Measurements from ENCODE around the gene ECM2. TPM values are rescaled to one million over a fixed set of nuclear protein-coding genes. Genes with fewer than 3 reads are reported as not detected.

The ECM2 gene
- total RNA-seq, 6 donors from 2014 or later = 2.1 to 11.3 (median 8.5) TPM

GRCh38 chr9:92480986-92481633 is 54.7 kb downstream of the ECM2 start:
- DNase-seq = no peak
- 54 to 60% methylated on average over 2 of the region's 2 CpGs for WGBS, 2 donors
- Histone ChIP-seq H3K4me1 (peaks cover 0 to 15% (median 13%) of the 10 kb centered on the region in 4 donors), H3K27ac (peak overlapping the region in 2 of 4 donors; percentile 65 to 78), H3K4me3 (no peak overlapping the region), H3K9me3 (no peaks in the 10 kb centered on the region), H3K27me3 (no peaks in the 10 kb centered on the region), H3K36me3 (no peaks in the 10 kb centered on the region)
- TF ChIP-seq POLR2A (IDR thresholded peaks at IDR 0.05) (no peak), EP300 (IDR thresholded peaks at IDR 0.05) (no peak), CTCF (IDR thresholded peaks at IDR 0.05) (no peak), POLR2AphosphoS5 (IDR thresholded peaks at IDR 0.05) (no peak)
- ATAC-seq (ENCODE audit: low FRiP score in 2 of 2) = peak in 1 of 2 donors; percentile 74

- peak in 1 of 2 donors; percentile 18 for ATAC-seq (ENCODE audit: low FRiP score in 2 of 2)
- H3K27ac ChIP-seq = peak overlapping the region; percentile 17 to 78 (median 51)
- no peak for TF ChIP-seq POLR2A (IDR thresholded peaks at IDR 0.05)
- no peak for TF ChIP-seq CTCF (IDR thresholded peaks at IDR 0.05)
- no peak for DNase-seq
- no peaks in the 10 kb centered on the region for H3K9me3 ChIP-seq
- 48 to 63% methylated on average over 2 of the region's 2 CpGs for WGBS, 2 donors
- no peak overlapping the region for H3K4me3 ChIP-seq
- H3K36me3 ChIP-seq = no peaks in the 10 kb centered on the region
- peaks cover 0 to 15% (median 13%) of the 10 kb centered on the region in 4 donors for H3K4me1 ChIP-seq
- no peaks in the 10 kb centered on the region for H3K27me3 ChIP-seq
Observed at GRCh38 chr9:92480291-92480771, 55.5 kb downstream of the ECM2 start.

- DNase-seq = no peak
- peak overlapping the region in 1 of 4 donors; percentile 37 for H3K27ac ChIP-seq
- no peak for ATAC-seq (ENCODE audit: low FRiP score in 2 of 2)
Observed at GRCh38 chr9:92479346-92479745, 56.4 kb downstream of the ECM2 start.

GRCh38 chr9:92478783-92479182 is 57.0 kb downstream of the ECM2 start:
- no peak for DNase-seq
- Histone ChIP-seq H3K9me3 (no peaks in the 10 kb centered on the region), H3K27ac (no peak overlapping the region), H3K27me3 (no peaks in the 10 kb centered on the region), H3K36me3 (no peaks in the 10 kb centered on the region), H3K4me1 (peaks cover 0 to 10% (median 9%) of the 10 kb centered on the region in 4 donors), H3K4me3 (no peak overlapping the region)
- peak in 1 of 2 donors; percentile 31 for ATAC-seq (ENCODE audit: low FRiP score in 2 of 2)
- WGBS, 2 donors = 83 to 84% methylated on average over 7 of the region's 7 CpGs
- TF ChIP-seq CTCF (IDR thresholded peaks at IDR 0.05) (no peak), POLR2A (IDR thresholded peaks at IDR 0.05) (no peak), POLR2AphosphoS5 (IDR thresholded peaks at IDR 0.05) (no peak), EP300 (IDR thresholded peaks at IDR 0.05) (no peak)

More at GRCh38 chr9:92479346-92479745, 56.4 kb downstream of the ECM2 start:
- H3K9me3 ChIP-seq = no peaks in the 10 kb centered on the region
- no peaks in the 10 kb centered on the region for H3K36me3 ChIP-seq
- H3K4me1 ChIP-seq = peaks cover 0 to 13% (median 13%) of the 10 kb centered on the region in 4 donors
- H3K27me3 ChIP-seq = no peaks in the 10 kb centered on the region
- no peak overlapping the region for H3K4me3 ChIP-seq
- TF ChIP-seq POLR2A (IDR thresholded peaks at IDR 0.05) (no peak), CTCF (IDR thresholded peaks at IDR 0.05) (no peak), POLR2AphosphoS5 (IDR thresholded peaks at IDR 0.05) (no peak), EP300 (IDR thresholded peaks at IDR 0.05) (no peak)

GRCh38 chr9:92476962-92477361 is 58.8 kb downstream of the ECM2 start:
- DNase-seq (no peak), ATAC-seq (ENCODE audit: low FRiP score in 2 of 2) (no peak)
- no peak overlapping the region for H3K27ac ChIP-seq
- TF ChIP-seq CTCF (IDR thresholded peaks at IDR 0.05) (no peak), POLR2AphosphoS5 (IDR thresholded peaks at IDR 0.05) (no peak), POLR2A (IDR thresholded peaks at IDR 0.05) (no peak), EP300 (IDR thresholded peaks at IDR 0.05) (no peak)
- peaks cover 0 to 9% (median 4%) of the 10 kb centered on the region in 4 donors for H3K4me1 ChIP-seq
- WGBS, 2 donors = 93 to 100% methylated on average over 1 of the region's 1 CpG
- H3K27me3 ChIP-seq = no peaks in the 10 kb centered on the region
- no peaks in the 10 kb centered on the region for H3K36me3 ChIP-seq
- no peak overlapping the region for H3K4me3 ChIP-seq
- H3K9me3 ChIP-seq = no peaks in the 10 kb centered on the region

Measured in upper lobe of left lung (tissue), 6 donors.